ENCODE measurements around the gene SH3TC1.
A peak's percentile ranks its signal among the peaks of the same experiment; 100 is the strongest.

SH3TC1 gene

DNA sequence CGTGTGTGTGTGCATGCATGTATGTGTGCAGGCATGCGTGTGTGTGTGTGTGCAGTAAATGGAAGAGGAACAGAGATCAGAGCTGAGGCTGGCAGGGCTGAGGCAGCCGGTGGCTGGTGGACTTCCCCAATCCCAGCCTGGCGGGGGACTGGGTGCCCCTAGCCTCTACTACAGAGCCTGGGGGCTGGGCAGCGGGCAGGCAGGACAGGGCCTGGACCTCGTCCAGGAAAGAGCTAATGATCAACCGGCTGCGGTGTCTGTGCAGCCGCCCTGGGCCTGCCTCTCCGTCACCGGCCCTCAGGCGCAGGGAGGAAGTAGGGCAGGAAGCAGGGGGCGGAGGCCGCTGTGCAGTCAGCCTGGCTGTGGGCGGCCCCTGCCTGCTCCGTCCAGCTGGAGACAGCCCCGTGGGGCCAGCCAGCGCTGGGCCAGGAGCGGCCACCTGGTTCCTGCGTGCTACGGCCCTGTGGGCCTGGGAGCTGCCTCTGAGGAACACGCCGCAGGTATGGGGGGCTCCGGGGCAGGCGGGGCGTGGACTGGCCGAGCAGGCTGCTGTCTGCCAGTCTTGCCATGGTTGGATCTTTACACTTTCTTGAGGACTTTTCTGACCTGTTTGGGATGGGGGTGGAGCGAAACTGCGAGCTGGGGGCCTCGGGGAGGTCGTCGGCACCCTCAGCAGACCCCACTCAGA lies at the start of gene SH3TC1:
Gene SH3TC1 (plus strand): TSS at position 385 of the 688 bp plus-strand sequence. CDS start 5,905 bp downstream, outside the sequence.
- DNase-seq (ENCODE audit: low read depth): peak; percentile 93

DNA sequence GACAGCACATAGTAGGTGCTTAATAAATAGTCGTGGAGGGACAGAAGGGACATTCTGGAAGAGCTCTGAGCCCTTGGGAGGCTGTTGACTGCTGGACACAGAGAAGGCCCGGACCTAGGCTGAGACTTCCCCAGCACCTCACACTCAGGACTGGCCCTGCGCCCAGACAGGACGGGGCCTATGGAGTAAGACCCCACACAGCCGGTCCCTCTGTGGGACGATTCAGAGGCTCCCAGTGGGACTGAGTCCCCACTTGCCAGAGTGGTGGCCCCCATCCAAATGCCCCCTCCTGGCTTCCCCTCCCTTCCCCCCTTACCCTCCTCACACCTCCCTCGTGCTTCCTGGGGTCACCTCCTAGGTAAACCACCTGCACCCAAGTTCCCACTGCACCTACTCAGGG lies 49.4 kb upstream of the SH3TC1 start:
- no peak for DNase-seq (ENCODE audit: low read depth)

DNA sequence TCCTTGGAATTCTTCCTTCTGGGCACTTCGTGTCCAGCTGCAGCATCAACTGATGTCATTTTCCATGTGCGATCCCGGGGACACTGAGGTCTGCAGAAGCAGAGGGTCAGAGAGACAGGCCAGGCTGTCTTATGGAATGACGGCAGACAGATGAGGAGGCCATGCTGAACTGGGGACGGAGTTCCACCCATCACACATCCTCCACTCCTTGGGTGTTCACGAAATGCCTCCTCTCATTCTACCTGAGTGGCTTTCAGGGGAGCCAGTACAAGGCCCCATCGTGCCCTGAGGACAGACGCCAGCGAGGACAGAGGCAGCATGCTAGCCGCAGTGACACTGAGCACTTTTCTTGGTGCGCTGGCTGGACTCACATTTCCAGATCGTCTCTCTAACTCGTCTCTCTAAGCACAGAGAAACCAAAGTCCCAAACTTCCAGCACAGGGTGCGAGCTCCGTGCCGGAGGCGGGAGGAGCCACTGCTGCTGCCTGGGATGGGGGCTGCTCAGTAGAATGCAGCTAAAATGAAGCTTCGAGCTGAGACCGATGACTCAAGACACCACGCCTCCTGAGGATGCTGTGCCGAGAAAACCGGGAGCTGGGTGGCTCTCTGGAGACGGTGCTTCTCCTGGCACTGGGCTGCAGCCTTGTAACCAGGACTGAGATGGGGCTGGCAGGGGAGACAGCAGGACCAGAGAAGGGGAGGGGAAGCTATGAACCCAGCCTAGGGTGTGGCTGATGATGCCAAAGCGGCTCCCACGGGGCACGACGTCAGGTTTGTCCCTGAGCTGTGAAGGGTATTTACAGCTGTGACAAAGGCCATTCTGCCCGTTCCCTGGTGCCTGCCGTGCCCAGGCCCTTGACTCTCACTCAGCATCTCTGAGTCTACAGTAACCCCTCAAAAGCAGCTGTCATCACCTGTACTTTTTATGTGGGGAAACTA lies 48.7 kb upstream of the SH3TC1 start:
- no peak for DNase-seq (ENCODE audit: low read depth)

DNA sequence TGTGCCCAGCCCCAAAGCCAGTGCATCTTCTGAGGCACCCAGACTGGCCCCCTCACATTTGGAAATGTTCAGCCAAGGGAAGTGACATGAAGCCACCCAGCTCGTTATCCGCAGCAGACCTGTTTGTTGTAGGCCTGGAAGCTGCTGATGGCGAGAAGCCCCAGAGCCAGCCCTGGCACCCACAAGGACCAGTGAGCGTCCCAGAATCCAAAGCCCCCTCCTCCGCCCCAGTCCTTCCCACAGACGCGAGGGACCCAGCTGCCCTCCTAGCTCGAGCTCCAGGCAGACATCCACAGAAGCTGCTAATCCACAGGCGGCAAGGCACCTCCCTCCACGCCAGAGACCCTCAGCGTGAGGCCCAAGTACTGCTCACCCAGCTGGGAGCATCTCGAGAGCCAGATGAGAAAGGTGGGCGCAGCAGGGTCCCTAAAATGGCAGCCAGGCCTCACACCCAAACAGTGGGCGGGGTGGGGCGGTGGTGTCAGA lies 47.9 kb upstream of the SH3TC1 start:
- DNase-seq (ENCODE audit: low read depth): no peak

DNA sequence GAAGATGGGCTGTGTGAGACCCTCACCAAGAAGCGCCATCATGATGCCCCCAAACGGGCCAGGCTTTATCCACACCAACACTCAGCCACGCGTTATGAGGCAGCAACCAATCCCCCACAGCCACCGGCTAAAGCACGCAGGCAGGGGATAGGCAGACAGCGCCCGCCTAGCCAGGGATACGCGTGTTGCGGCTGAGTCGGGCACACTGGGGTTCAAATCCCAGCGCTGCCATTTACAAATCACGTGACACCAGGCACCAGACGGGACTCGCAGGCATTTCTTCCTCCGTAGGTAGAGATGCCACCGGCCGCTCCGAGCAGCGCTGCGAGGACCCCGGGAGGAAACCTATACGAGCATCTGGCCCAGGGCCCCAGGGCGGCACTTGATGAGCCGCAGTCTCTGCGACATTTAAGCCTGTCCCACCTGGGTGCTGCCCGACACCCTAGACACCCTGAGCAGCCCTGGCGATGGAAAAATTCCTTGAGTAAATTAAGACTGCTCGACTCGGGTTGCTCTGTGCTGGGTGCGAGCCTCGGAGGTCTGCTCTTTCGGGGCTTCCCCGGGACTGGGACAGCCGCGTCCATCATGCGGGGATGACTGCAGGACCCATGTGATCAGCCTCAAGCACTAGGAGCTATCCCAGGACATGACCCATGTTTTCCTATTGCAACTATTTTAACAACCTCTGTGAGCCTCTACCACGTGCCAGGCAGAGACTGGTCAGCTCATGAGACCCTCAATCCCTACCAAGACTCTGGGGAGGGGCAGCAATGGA lies 46.8 kb upstream of the SH3TC1 start:
- no peak for DNase-seq (ENCODE audit: low read depth)

DNA sequence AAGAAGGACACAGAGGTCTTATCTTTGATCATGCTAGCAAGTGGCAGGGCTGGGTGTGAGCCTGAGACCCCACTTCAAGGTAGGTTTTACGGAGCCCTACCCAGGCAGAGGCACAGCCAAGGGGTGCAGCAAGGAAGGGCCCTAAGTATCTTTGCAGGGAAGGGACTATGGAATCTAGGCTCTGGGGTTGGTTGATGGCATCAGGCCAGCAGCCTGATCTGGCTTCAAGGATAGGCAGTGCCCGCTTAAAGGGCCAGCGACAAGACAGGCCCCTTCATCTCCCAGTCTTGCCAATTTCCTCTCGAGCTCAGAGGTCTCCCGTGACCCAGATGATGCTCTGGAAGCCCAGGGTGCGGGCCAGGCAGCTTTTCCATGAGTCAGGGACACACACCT lies 46.2 kb upstream of the SH3TC1 start:
- DNase-seq (ENCODE audit: low read depth): no peak

DNA sequence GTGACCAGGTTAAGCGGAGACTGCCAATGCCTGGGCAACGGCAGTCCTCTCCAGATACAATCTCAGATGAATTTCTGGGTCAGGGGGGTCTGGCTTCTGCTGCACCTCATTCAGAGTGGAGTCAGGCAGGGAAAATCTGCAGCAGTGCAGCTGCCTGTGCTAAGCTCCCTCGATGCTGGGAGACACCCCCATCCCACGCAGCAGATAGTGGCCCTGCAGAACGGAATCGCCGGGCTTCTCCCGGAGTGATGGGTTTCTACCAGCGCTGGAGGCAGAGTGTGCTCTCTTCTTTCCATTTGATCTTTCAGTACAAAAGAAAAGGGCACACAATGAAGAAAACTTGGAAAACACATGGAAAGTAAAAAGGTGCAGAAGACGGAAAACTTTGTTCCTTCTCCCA lies 45.6 kb upstream of the SH3TC1 start:
- DNase-seq (ENCODE audit: low read depth): no peak

DNA sequence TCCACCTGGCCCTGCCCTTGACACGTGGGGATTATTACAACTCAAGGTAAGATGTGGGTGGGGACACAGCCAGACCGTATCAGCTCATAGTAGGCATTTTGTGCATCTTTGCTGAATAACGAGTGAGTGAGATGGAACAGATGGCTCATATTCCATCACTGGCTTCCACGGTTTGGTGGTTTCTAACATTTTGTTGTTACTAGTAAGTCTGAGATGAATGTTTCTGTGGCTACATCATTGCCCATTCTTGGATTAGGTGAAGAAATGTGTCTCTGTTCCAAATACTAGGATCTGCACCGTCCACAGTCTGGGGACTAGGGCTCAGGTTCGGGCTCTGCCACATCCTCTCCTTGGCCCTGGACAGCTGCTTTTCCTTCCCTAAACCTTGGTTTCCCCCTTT lies 44.0 kb upstream of the SH3TC1 start:
- DNase-seq (ENCODE audit: low read depth): peak; percentile 11

DNA sequence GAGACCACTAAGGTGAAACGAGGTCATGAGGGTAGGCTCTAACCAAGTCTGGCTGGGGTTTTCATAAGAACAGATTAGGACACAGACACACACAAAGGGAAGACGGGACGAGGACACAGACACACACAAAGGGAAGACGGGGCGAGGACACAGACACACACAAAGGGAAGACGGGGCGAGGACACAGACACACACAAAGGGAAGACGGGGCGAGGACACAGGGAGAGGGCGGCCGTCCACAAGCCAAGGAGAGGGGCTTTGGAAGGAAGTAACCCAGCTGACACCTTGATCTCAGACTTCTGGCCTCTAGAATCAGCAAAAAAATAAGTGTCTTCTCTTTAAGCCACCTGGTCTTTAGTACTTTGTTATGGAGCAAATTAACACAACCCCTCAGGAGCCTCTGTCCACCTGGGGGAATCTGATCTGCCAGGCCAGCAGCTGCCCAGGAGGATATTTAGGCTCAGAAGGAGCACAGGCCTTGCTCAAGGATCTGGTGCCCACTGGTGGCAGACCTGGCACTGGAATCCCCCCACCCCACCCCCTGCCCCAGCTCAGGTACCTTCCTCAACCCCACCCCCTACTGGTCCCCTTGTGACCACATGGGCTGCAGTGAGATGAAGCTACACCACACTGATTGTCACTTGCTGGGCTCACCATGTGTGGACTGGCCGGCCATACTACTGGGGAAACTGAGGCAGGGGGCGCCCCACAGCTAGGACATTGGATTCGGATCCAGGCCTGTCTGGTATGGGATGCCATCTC lies 43.2 kb upstream of the SH3TC1 start:
- DNase-seq (ENCODE audit: low read depth): no peak

DNA sequence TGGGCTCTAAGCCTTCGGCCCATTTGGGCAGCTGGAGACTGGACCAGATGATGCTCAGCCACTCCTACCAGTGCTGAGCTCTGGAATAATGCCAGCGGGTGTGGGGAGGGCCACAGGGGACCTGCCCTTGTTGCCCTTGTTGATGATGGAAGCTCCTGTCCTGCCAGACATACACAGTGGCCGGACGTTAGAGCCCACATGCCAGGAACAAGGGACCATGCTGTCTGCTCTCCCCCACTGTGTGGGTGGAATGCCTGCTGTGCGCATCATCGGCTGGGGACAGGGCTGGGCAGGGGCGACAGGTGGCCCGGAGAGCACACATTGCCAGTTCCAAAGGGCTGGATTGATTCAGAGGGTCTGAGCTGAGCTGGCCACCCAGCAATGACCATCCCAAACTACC lies 42.5 kb upstream of the SH3TC1 start:
- no peak for DNase-seq (ENCODE audit: low read depth)

DNA sequence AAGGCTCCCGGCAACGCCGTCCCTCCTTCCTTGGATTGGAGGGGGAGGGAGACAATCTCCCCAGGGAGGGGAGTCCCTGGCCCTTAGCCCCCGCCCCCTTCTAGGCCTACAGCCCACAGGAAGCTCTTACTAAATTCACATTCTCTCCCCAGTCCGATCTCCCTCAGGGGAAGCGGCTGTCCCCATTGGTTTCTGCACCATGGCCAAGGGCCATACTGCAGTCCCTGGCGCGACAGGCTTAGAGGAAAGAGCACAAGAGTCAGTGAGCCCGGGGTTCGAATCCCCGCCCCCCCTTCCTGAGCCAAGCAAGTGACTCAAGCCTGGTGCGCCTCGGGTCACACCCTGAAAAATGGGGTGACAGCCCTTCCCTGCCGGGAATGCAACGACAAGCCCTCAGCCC lies 41.6 kb upstream of the SH3TC1 start:
- DNase-seq (ENCODE audit: low read depth): no peak

DNA sequence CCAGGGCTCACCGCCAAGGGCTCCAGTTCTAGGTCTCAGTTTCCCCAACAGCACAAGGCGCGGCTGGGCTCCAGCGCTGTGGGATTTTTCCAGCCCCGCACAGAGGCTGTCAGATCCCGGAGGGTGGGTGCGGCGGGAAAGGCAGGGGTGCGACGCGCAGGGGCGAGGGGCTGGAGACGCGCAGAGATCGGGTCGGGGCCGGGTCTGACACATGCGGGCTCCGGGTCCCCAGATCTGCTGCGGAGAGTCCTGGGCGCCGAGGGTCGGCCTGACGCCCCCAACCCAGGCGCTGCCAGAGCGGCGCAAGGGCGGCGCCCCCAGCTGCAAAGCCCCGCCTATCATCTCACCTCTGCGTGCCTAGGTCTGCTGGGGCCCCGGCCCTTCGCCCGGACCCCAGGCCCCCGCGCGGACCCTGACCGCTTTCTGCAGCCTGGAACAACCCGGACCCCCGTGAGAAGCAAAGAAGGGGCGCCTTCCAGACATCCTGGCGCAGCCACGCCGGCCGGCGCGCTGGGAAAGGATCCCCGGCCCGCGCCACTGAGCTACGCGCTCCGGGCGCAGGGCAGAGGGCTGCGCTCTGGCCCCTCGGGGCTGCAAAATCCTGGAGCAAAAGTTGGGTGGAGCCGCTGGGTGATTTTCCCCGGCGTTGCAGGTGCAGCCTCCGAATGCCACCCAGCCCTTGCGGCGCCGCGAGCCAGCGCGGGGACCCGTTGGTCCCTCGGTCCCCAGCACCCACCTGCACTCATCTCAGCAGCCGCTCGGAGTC lies 41.0 kb upstream of the SH3TC1 start:
- DNase-seq (ENCODE audit: low read depth): no peak

DNA sequence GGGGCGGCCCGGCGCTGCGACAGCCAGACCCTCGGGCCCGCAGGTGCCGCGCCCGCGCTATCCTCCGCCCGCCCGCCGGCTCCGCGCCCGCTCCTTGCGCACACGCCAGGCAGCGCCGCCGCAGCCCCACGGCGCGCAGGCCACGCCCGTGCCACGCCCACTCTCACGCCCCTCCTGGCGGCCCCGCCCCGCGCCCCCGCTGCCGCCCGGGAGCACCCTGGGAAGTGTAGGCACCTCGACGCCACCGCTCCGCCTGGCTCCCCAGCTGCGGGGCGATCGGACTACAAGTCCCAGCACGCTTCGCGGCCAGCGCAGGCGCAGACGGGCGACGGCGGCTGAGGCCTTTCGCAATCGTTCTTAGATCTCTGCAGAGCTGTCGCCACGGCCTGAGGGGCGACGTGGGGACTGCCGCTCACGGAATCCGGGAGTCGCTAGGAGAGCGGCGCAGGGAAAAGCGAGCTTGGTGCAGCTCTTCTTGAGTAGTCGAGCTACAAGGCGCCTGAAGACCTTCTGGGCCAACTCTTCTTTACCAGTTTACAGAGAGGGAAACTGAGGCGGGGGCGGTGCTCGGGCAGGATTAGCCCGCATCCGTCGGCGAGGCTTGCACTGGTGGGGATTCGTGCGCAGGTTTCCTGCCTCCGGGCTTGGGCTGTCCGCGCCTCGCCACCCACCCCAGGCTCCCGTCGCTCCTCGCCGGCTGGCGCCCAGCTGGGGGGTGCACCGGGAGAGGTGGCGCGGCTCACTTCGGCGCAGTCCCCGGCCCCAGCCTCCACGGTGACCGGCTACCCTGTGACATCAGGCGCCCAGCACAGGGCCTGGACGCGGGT lies 40.2 kb upstream of the SH3TC1 start, which contains the start of gene ABLIM2:
Gene ABLIM2 (minus strand): TSS at position 104 of the 827 bp plus-strand sequence. CDS start 124 bp downstream, outside the sequence.
- peak; percentile 97 for DNase-seq (ENCODE audit: low read depth)

DNA sequence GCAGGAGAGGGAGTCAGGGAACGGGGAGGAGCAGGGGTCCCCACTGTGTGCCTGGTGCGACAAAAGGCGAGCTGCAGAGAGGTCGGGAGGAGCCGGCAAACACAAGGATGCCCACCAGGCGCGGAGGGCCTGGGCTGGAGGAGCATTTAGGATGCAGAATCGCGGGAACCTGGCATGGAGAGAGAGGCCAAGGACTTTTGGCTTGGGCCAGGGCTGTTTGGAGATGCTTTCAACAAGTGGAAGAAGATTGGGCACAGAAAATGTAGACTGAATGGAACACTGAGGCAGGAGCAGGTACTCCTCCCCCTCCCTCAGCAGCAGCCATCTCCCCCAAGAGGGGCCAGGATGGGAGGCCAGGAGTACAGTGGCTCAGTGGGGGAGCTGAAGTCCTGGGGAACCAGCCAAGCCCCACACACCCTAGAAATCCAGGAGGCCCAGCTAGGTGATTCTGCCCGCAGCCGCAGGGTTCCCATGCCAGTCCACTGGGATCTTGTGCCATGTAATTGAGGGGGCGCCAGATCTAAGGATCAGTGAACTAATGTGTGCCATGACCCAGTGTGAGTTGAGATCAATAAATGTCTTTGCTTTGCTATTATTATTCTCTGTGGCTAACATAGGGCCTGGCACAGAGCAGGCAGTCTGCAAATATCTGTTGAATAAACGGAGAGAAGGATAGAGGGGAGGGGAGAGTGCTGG lies 39.4 kb upstream of the SH3TC1 start:
- DNase-seq (ENCODE audit: low read depth): no peak

DNA sequence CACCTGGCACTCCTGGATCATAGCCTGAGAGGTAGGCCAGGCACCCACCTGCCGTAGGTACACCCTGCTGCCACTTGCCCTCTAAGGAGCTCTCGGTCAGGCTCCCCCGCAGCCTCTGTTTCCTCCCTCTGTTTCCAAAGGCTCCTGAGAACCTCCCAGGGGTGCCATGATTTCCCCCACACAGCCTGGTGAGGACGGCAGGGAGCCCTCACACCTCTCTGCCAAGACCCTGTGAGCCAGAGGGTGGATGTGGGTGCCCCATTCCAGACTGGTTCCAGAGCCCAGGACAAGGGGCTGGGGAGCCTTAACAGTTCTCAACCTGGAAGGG lies 38.9 kb upstream of the SH3TC1 start:
- DNase-seq (ENCODE audit: low read depth): no peak

DNA sequence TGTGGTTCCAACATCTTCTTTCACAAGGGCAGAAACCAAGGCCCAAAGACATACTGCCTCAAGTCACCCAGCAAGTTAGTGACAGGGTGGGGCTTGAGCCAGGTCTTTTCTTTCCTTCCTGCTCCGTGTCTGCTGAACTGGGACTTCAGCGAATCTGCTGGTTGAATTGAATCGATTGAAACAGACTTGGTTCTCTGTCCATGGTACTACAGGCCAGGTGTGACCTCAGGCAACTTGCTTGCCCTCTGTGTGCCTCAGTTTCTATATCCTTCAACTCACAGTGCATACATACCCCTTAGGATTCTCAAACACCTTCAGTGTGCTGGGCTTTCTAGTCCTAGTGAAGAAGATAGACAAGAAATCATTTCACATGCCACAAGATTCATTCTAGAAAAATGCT lies 38.5 kb upstream of the SH3TC1 start:
- DNase-seq (ENCODE audit: low read depth): no peak

DNA sequence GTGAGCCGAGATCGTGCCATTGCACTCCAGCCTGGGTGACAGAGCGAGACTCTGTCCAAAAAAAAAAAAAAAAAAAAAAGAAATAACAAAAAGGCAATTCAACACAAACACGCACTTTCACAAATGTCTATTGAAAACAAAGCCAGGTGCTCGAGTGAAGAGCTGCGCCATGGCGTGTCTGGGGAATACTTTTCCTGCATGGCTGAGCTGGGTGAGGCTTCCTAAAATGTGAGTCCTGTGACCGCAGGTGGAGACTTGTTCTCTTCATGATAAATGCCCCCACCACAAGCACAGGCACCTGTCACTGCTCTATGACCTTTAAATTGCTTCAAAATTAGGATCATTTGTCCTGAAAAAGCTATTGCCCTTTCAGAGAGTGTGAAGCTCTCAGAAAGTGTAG lies 36.5 kb upstream of the SH3TC1 start:
- DNase-seq (ENCODE audit: low read depth): no peak

DNA sequence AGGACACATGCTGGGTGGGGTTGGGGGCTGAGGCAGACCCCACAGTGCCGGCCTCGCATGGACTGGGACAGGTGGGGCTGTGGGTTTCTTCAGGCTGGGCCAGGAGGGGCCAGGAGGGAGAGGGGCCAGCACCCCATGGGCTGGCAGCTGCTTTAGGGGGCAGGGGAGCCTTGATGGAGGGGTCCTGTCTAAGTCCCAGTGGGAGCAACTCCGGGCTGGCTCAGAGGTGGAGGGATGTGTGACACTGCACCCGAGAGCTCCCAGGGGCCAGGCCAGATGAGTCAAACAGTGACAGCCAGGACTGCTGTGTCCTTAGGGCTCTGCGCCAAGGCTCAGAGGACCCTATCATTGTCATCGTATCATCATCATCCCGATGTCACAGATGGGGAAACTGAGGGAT lies 36.1 kb upstream of the SH3TC1 start:
- no peak for DNase-seq (ENCODE audit: low read depth)

DNA sequence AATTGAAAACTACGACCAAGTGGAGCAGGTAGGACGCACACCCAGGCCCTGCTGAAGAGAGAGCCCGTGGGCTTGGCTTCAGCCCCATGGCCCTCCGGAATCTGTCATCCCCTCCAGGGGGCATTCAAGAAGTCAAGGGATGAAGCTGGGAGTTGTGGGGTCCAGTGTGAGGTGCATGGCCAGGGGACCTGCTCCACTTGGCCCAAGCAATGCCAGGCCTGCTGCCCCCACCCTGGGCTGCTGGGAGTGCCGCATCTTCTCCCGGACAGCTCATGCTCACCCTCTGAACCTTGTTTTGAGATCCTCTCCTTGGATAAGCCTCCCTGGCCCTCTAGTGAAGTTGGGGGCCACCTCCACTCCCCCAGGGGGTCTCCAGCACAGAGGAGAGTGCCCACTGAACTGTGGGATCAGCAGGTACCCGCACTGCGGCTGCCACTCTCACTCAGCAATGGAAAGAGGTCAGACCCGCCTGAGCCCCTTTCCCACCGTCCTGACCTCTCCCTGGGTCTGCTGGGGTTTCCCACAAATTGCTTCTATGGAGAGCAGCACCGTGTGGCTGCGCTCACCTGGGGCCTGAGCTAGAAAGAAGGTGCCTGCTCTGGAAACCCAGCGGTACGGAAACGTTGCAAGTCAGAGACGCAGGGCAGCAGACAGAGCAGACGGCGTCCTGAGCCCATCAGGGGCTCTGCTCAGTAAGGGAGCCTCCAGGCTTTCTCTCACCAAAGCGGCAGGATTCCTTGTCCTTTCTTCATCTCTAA lies 35.5 kb upstream of the SH3TC1 start:
- DNase-seq (ENCODE audit: low read depth): no peak

Data from iris pigment epithelial cell (primary cell).